AG10803 (cell line): ENCODE results near the gene C9orf153.

ENCODE experiments used
- DNase-seq: peaks from one replicate; pipeline ENCODE4 v3.0.0; 2010; ENCODE audit warnings: low read depth
- H3K4me3 ChIP-seq: 2 replicates; pipeline ENCODE4 v1.5.1; 2011; ENCODE audit warnings: mild to moderate bottlenecking, low read length, control low read depth
- TF ChIP-seq, protein P1 (sequence below): conservative IDR thresholded peaks from 2 replicates; pipeline ENCODE4 v1.5.1; 2011; ENCODE audit warnings: mild to moderate bottlenecking, low read length, control low read depth, inconsistent platforms

C9orf153 gene

DNA sequence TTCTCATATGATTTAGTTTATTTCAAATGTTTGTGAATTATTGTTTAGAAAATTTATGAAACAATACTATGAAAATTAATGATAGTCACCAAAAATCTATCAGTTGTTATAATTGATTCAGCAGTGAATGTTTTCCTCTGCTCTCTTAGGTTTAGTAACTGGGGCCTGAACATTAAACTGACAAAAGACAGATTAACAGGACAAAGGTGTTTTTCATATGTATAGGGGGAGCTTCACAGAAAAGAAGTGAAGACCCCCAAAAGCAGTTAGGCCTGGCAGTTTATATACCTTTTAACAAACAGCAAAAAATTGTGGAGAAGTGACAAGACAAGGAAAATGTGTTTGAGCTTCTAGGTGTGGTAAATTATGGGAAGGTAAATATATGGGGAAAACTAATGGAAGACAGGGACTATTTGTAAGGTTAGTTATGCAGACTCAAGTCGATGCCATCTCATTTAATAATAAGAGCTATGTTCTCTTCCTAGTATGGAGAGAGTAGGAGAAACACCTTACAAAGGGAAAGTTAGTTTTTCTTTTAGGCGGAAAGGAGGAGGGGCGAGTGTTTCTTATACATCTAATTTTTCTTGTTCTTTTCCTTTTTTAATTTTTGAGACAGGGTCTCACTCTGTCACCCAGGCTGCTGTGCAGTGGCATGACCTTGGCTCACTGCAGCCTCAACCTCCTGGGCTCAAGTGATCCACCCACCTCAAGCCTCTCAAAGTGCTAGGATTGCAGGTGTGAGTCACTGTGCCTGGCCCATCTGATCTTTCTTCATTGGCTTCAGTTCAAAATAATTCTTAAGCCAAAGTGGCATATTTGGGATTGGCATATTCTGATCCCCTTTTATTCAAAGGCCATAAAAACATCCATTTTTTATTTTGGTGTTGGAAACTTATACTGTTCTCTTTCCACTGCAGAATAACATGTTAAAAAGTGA is 77.8 kb downstream of the C9orf153 start:
- TF ChIP-seq, protein P1, sequence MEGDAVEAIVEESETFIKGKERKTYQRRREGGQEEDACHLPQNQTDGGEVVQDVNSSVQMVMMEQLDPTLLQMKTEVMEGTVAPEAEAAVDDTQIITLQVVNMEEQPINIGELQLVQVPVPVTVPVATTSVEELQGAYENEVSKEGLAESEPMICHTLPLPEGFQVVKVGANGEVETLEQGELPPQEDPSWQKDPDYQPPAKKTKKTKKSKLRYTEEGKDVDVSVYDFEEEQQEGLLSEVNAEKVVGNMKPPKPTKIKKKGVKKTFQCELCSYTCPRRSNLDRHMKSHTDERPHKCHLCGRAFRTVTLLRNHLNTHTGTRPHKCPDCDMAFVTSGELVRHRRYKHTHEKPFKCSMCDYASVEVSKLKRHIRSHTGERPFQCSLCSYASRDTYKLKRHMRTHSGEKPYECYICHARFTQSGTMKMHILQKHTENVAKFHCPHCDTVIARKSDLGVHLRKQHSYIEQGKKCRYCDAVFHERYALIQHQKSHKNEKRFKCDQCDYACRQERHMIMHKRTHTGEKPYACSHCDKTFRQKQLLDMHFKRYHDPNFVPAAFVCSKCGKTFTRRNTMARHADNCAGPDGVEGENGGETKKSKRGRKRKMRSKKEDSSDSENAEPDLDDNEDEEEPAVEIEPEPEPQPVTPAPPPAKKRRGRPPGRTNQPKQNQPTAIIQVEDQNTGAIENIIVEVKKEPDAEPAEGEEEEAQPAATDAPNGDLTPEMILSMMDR: no peak
- no peak for DNase-seq
- H3K4me3 ChIP-seq: no peak overlapping the region

DNA sequence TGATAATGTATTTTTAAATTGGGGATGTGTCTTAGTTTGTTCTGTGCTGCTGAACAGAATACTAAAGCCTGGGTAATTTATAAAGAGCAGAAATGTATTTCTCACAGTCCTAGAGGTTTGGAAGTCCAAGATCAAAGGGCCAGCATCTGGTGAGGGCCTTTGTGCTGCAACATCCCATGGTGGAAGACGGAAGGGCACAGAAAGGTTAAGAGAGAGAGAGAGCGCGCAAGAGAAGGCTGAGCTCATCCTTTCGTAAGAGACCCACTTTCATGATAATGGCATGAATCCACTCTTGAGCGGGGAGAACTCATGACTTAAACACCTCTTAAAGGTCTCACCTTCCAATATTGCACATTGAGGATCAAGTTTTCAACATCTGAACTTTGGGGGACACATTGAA is 81.0 kb downstream of the C9orf153 start:
- TF ChIP-seq, protein P1: no peak
- no peak for DNase-seq
- no peak overlapping the region for H3K4me3 ChIP-seq

DNA sequence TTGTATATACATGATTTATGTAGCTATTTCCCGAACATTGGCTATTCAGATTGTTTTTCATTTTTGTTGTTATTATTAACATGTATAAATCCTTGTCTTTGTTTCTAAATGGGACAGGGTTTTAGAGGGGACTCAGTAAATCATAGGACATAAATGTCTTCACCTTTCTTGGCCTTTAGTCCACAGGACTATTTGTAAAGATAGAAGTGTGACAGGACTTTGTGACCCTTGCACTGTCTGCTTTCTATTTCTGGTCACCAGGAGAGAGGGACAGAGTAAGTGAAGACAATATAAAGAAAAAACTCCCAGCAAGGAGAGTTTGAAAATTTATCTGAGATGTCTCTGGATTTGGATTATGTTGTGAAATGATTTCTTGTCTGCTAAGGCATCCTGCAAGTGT is 81.5 kb downstream of the C9orf153 start:
- no peak overlapping the region for H3K4me3 ChIP-seq
- TF ChIP-seq, protein P1: no peak
- no peak for DNase-seq

DNA sequence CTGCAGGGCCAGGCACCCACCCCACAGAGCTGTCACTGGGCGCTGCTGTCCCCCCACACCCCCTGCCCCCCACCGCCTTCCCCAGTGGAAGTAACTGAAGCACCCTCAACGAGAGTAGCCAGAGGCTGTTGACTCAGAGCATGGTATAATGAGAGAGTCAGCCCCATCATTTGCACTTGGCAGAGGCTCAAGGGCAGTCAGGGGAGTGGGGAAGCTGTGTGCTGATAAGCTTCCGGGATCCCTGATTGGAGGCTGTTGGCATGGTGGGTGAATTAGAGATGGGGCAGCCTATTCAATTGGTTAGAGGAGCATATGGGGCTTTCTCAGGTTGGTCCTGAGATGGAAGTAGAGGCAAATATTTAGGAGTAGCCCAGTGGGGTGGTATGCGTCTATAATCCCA is 83.0 kb downstream of the C9orf153 start:
- DNase-seq: no peak
- H3K4me3 ChIP-seq: no peak overlapping the region
- TF ChIP-seq, protein P1: no peak

DNA sequence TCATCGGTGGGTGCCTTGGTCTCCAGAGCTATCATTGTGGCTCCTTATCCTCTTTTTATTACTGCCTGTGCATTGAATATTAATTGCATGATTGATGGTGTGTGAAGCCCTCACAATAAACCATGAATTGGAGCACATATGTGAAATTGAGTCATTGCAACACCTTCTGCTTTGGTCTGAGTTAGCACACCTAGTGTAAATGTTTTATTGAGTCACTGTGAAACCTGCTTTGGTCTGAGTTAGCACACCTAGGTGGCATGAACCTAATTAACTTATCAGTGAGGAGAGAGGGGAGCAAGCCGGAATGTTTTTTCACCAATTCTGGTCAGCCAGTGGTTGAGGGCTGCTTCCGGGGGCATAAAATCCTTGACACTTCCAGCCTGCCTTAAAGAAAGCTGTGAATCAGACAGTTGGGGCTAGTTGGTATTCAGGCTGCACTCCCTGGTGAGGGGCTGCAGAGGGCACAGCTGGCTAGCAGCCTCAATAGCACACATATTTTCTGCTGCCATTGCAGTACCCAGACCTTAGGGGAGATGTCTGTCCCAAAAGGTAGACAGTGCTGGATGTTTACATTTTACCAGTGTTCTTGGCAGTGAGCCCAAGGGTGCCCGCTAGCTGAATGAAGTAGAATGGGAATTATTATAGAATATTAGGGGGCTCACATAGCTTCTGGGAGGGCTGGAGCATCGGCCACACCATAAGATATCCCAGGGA is 83.6 kb downstream of the C9orf153 start:
- TF ChIP-seq, protein P1: no peak
- H3K4me3 ChIP-seq: no peak overlapping the region
- DNase-seq: no peak

DNA sequence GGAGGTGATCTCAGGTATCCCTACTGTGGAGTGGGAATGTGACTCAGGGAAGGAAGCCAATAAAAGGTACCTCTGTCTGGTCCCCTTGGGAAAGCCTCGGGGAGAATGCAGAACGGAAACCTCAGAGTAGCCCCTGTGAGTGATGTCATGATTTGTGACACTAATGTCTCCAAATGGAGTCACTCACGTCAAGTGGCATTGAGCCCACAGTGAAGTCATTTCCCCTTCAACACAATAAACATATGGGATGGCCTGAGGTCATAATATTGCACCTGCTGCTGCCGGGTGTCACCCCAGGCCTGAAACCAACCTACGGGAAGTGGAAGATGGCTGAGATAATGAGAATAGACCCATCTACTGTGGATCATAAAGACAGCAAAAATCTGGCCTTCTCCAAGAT is 84.2 kb downstream of the C9orf153 start:
- no peak overlapping the region for H3K4me3 ChIP-seq
- no peak for DNase-seq
- TF ChIP-seq, protein P1: no peak
